Progenitor cell of endocrine pancreas (in vitro differentiated cells): ENCODE results near the gene KIFAP3. TPM values are rescaled to one million over a fixed set of nuclear protein-coding genes. Genes with fewer than 3 reads are reported as not detected.
A peak's percentile ranks its signal among the peaks of the same experiment; 100 is the strongest.

ENCODE experiments used
- DNase-seq: peaks from one replicate; pipeline ENCODE4 v3.0.0; 2021; ENCODE audit warnings: low spot score; ENCODE audit not compliant: unreplicated experiment
- H3K27ac Mint-ChIP-seq: 2 replicates; pipeline ENCODE4 v1.8.0; 2021; ENCODE audit warnings: mild to moderate bottlenecking, moderate library complexity, mixed read lengths
- H3K27me3 Mint-ChIP-seq: 2 replicates; pipeline ENCODE4 v1.8.0; 2021; ENCODE audit warnings: mixed read lengths
- H3K36me3 Mint-ChIP-seq: 2 replicates; pipeline ENCODE4 v1.8.0; 2022; ENCODE audit warnings: mixed read lengths; ENCODE audit not compliant: insufficient read depth
- H3K4me1 Mint-ChIP-seq: 2 replicates; pipeline ENCODE4 v1.8.0; 2021; ENCODE audit warnings: low read depth, mixed read lengths
- H3K4me3 Mint-ChIP-seq: 2 replicates; pipeline ENCODE4 v1.8.0; 2021; ENCODE audit warnings: low read depth, mild to moderate bottlenecking, moderate library complexity, mixed read lengths
- H3K9me3 Mint-ChIP-seq: 2 replicates; pipeline ENCODE4 v1.8.0; 2021; ENCODE audit warnings: low read depth, mixed read lengths
- CTCF ChIP-seq: fragments of 200-600 bp; sonication (generic); IDR thresholded peaks from one replicate; pipeline ENCODE4 v1.5.0; 2021; ENCODE audit warnings: antibody characterized with exemption, mild to moderate bottlenecking; ENCODE audit not compliant: unreplicated experiment
- total RNA-seq: library from RNA; stranded (reverse); gene quantifications from 2 replicates; pipeline ENCODE4 v1.2.1, GENCODE V29; 2021

Gene KIFAP3
- total RNA-seq, 1 donor from 2014 or later: 24.6 TPM

- H3K9me3 Mint-ChIP-seq: no peaks in the 10 kb centered on the region
- no peak for TF ChIP-seq CTCF
- no peak for DNase-seq
- H3K36me3 Mint-ChIP-seq: no peaks in the 10 kb centered on the region
- H3K4me3 Mint-ChIP-seq: no peak overlapping the region
- H3K27me3 Mint-ChIP-seq: peaks cover 20% of the 10 kb centered on the region
- no peak overlapping the region for H3K27ac Mint-ChIP-seq
- H3K4me1 Mint-ChIP-seq: peaks cover 11% of the 10 kb centered on the region
These were observed 174.8 kb downstream of the KIFAP3 start for GRCh38 chr1:169899519-169900217.

GRCh38 chr1:169896013-169896412 is 178.5 kb downstream of the KIFAP3 start:
- Mint-ChIP-seq H3K4me1 (peaks cover 19% of the 10 kb centered on the region), H3K4me3 (no peak overlapping the region), H3K27me3 (peaks cover 20% of the 10 kb centered on the region), H3K36me3 (no peaks in the 10 kb centered on the region), H3K27ac (no peak overlapping the region), H3K9me3 (no peaks in the 10 kb centered on the region)
- no peak for TF ChIP-seq CTCF
- DNase-seq: no peak

GRCh38 chr1:169894424-169895145 is 179.9 kb downstream of the KIFAP3 start:
- Mint-ChIP-seq H3K27ac (peak overlapping the region; percentile 100), H3K4me1 (peaks cover 26% of the 10 kb centered on the region), H3K9me3 (no peaks in the 10 kb centered on the region), H3K27me3 (peaks cover 17% of the 10 kb centered on the region), H3K4me3 (peak overlapping the region; percentile 78), H3K36me3 (no peaks in the 10 kb centered on the region)
- DNase-seq: no peak
- TF ChIP-seq CTCF: no peak

GRCh38 chr1:169893645-169894423 is 180.7 kb downstream of the KIFAP3 start, which contains the start of gene SCYL3:
TSS of gene SCYL3 (minus strand) at chr1:169893896. CDS start at chr1:169888840, 5,056 bp downstream.
- peak within 1 kb of the TSS; percentile 100 for H3K27ac Mint-ChIP-seq
- H3K4me1 Mint-ChIP-seq: peaks cover 32% of the 10 kb centered on the region
- peak within 1 kb of the TSS; percentile 78 for H3K4me3 Mint-ChIP-seq
- peaks cover 17% of the 10 kb centered on the region for H3K27me3 Mint-ChIP-seq
- peak; percentile 75 for DNase-seq
- no peaks in the 10 kb centered on the region for H3K9me3 Mint-ChIP-seq
- no peaks in the 10 kb centered on the region for H3K36me3 Mint-ChIP-seq
- TF ChIP-seq CTCF: no peak
